Neural cell (in vitro differentiated cells): ENCODE measurements around the gene ADAMTS15. TPM values are rescaled to one million over a fixed set of nuclear protein-coding genes. Genes with fewer than 3 reads are reported as not detected.

Source experiments
- H2AFZ ChIP-seq: fragments of 200-600, 300-800 bp; sonication (generic), shearing (Covaris generic); 2 replicates; pipeline ENCODE4 v1.6.0; 2014; ENCODE audit warnings: low read depth, mild to moderate bottlenecking, antibody characterized with exemption, low read length, moderate library complexity
- H3F3A ChIP-seq: fragments of 200-600 bp; shearing (Covaris generic); 2 replicates; pipeline ENCODE4 v1.6.1; 2016; ENCODE audit warnings: mild to moderate bottlenecking, moderate library complexity, mixed read lengths, antibody characterized with exemption, low read length; ENCODE audit not compliant: insufficient read depth, poor library complexity, severe bottlenecking
- H3K27ac ChIP-seq: fragments of 200-600, 300-800 bp; sonication (generic), shearing (Covaris generic); 2 replicates; pipeline ENCODE4 v1.5.1; 2014; ENCODE audit warnings: mild to moderate bottlenecking, low read length, moderate library complexity
- H3K27me3 ChIP-seq: fragments of 300-800, 200-600 bp; sonication (generic), shearing (Covaris generic); 2 replicates; pipeline ENCODE4 v1.6.0; 2014; ENCODE audit warnings: mild to moderate bottlenecking, low read depth, low read length, moderate library complexity; ENCODE audit not compliant: insufficient read depth
- H3K36me3 ChIP-seq: fragments of 300-800, 200-600 bp; sonication (generic), shearing (Covaris generic); 2 replicates; pipeline ENCODE4 v1.5.1; 2014; ENCODE audit warnings: mild to moderate bottlenecking, antibody characterized with exemption, low read length, moderate library complexity; ENCODE audit not compliant: insufficient read depth
- H3K4me2 ChIP-seq: fragments of 300-800, 200-600 bp; sonication (generic), shearing (Covaris generic); 2 replicates; pipeline ENCODE4 v1.6.0; 2014; ENCODE audit warnings: mild to moderate bottlenecking, low read length
- H3K4me3 ChIP-seq: fragments of 300-800, 200-600 bp; sonication (generic), shearing (Covaris generic); 2 replicates; pipeline ENCODE4 v1.5.1; 2014; ENCODE audit warnings: mild to moderate bottlenecking, low read length, moderate library complexity
- H3K79me2 ChIP-seq: fragments of 200-600 bp; shearing (Covaris generic); replicated peaks from 2 replicates; pipeline ENCODE4 v1.6.0; 2014; ENCODE audit warnings: mild to moderate bottlenecking, low read length, moderate library complexity; ENCODE audit not compliant: insufficient read depth
- H3K9ac ChIP-seq: fragments of 300-800, 200-600 bp; sonication (generic), shearing (Covaris generic); 2 replicates; pipeline ENCODE4 v1.6.1; 2016; ENCODE audit warnings: mild to moderate bottlenecking, low read length, mixed read lengths
- H3K9me2 ChIP-seq: fragments of 200-600 bp; shearing (Covaris generic); 2 replicates; pipeline ENCODE4 v1.6.1; 2016; ENCODE audit warnings: mild to moderate bottlenecking, low read length, mixed read lengths; ENCODE audit not compliant: insufficient read depth
- H3K9me3 ChIP-seq: fragments of 200-600, 300-800 bp; sonication (generic), shearing (Covaris generic); 2 replicates; pipeline ENCODE4 v1.6.1; 2016; ENCODE audit warnings: mild to moderate bottlenecking, mixed run types, low read length, moderate library complexity, mixed read lengths
- H4K20me1 ChIP-seq: fragments of 200-600 bp; shearing (Covaris generic); 2 replicates; pipeline ENCODE4 v1.6.1; 2016; ENCODE audit warnings: mild to moderate bottlenecking, mixed run types; ENCODE audit not compliant: insufficient read depth
- EP300 ChIP-seq: fragments of 450-650 bp; conservative IDR thresholded peaks from 2 replicates; pipeline ENCODE4 v1.6.1; 2014; ENCODE audit warnings: antibody characterized with exemption, mild to moderate bottlenecking, moderate library complexity; ENCODE audit not compliant: poor library complexity, severe bottlenecking
- EZH2 ChIP-seq: fragments of 200-600, 300-800 bp; shearing (Covaris generic), sonication (generic); IDR thresholded peaks from 2 replicates; pipeline ENCODE4 v1.6.1; 2014; ENCODE audit warnings: antibody characterized with exemption, low read length, borderline replicate concordance, mild to moderate bottlenecking; ENCODE audit not compliant: insufficient read depth, poor library complexity, severe bottlenecking
- POLR2AphosphoS5 ChIP-seq: IDR thresholded peaks from 2 replicates; pipeline ENCODE4 v1.6.1; 2012
- RAD21 ChIP-seq: fragments of 450-650 bp; conservative IDR thresholded peaks from 2 replicates; pipeline ENCODE4 v1.6.1; 2014; ENCODE audit warnings: antibody characterized with exemption, mild to moderate bottlenecking, moderate library complexity
- SMC3 ChIP-seq: fragments of 450-650 bp; conservative IDR thresholded peaks from 2 replicates; pipeline ENCODE4 v1.6.1; 2014; ENCODE audit warnings: antibody characterized with exemption, mild to moderate bottlenecking, moderate library complexity; ENCODE audit not compliant: poor library complexity
- TAF1 ChIP-seq: IDR thresholded peaks from 2 replicates; pipeline ENCODE4 v1.6.1; 2012; ENCODE audit warnings: low read depth
- polyA plus RNA-seq: library from polyadenylated mRNA; depleted of rRNA; stranded (reverse); fragments of >200 nt; gene quantifications from 2 replicates; pipeline ENCODE4 v1.2.3, GENCODE V29; 2014
- TF ChIP-seq, protein P1 (sequence below): fragments of 450-650 bp; IDR thresholded peaks from 2 replicates; pipeline ENCODE4 v1.5.1; 2014; ENCODE audit warnings: antibody characterized with exemption, mild to moderate bottlenecking, moderate library complexity; ENCODE audit not compliant: poor library complexity, severe bottlenecking
- TF ChIP-seq, protein P2 (sequence below): IDR thresholded peaks from 2 replicates; pipeline ENCODE4 v1.6.1; 2012; ENCODE audit warnings: borderline replicate concordance

Gene ADAMTS15
- polyA plus RNA-seq, 1 donor from 2014 or later = 1.1 TPM

DNA sequence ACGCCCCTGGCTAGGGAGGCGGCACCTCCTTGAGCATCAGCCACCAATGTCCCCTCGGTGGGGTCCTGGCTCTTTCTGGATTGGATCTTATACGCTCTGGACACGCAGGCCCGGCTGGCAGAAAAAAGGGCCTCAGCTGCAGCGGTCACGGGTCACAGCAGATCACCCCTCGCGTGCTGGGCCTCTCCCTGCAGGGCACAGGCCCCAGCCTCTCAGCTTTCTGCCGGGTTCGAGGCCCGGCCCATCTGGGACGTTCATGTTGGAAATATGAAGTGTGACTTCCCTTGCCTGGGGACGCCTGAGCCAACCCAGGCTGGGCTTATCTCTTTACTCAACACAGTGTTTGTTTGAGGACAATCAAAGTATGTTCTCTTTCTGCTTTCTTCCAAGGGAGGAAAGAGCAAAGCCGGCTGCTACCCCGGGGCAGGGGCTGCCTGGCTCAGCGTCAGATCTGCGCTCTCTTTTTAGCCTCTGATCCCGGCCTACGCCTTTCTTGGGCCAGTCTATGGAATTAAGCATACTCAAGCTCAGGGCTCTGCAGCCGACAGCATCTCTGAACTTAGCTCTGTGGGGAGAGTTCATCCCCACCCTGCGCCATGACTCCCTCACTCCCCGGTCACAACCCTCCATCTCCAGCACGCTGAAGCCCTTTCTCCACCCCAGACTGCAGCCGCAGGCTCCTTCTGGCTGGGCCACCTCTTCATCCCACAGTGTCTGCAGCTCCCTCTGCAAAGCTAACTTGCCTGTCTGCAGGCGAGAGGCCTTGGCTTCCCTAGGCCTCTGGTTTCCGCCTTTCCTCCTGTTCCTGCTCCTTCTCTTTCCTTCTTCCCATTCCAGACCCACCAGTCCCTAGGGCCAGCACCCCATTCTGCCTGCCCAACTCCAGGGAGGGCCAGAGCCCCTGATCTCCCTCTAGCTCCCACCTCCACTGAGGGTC is 38.8 kb downstream of the ADAMTS15 start:
- Histone ChIP-seq H2AFZ (no peak overlapping the region), H4K20me1 (no peaks in the 10 kb centered on the region), H3K4me3 (no peak overlapping the region), H3K9me3 (no peaks in the 10 kb centered on the region), H3K4me2 (no peak overlapping the region), H3F3A (no peaks in the 10 kb centered on the region), H3K79me2 (no peaks in the 10 kb centered on the region), H3K27me3 (no peaks in the 10 kb centered on the region), H3K36me3 (no peaks in the 10 kb centered on the region), H3K27ac (no peak overlapping the region), H3K9me2 (no peaks in the 10 kb centered on the region), H3K9ac (no peak overlapping the region)
- no peak for TF ChIP-seq EP300
- TF ChIP-seq POLR2AphosphoS5 = no peak
- no peak for TF ChIP-seq RAD21
- TF ChIP-seq, protein P1, sequence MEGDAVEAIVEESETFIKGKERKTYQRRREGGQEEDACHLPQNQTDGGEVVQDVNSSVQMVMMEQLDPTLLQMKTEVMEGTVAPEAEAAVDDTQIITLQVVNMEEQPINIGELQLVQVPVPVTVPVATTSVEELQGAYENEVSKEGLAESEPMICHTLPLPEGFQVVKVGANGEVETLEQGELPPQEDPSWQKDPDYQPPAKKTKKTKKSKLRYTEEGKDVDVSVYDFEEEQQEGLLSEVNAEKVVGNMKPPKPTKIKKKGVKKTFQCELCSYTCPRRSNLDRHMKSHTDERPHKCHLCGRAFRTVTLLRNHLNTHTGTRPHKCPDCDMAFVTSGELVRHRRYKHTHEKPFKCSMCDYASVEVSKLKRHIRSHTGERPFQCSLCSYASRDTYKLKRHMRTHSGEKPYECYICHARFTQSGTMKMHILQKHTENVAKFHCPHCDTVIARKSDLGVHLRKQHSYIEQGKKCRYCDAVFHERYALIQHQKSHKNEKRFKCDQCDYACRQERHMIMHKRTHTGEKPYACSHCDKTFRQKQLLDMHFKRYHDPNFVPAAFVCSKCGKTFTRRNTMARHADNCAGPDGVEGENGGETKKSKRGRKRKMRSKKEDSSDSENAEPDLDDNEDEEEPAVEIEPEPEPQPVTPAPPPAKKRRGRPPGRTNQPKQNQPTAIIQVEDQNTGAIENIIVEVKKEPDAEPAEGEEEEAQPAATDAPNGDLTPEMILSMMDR = no peak

DNA sequence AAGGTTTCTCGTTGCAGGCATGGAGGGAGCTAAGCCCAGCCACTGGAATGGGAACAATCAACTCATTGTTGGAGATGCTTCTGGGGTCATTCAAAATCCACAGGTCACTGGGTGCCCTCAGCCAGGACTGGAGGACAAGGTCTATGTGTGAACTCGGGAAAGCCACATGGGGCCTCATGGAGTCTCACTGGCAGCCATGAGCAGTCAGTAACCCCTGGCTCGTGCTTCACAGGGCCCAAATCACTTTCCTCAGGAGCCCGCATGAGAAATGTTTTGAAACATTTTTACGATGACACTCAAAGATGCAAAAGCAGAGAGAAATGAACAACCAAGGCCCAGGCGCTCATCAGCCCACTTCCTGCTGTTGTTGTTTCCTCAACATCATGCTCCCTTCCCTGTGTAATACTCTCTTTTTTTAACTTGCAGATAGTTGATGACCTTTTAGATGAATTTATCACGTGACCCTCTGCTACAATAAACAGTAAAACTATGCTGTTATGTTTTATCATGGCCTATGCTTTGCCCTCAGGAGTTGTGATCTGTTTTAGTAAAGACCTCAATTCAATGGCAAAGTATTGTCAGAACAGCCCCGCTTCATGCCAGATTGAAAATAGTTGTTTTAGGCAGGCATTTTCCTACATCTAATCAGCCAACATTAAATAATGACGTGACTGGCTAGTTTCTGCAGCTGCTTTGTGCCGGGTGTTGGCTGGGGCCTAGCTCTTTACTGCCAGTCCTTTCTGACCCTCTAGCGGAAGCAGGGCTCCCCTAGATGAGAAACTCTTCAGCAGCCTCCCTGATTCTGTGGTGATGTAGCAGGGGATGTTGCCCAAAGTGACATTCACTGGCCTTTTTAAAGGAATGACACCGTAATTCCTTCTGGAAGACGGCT is 39.7 kb downstream of the ADAMTS15 start:
- no peak overlapping the region for H3K4me3 ChIP-seq
- TF ChIP-seq RAD21 (no peak), EZH2 (no peak), SMC3 (no peak), TAF1 (no peak), POLR2AphosphoS5 (no peak), EP300 (no peak)
- TF ChIP-seq, protein P1 = no peak
- TF ChIP-seq, protein P2, sequence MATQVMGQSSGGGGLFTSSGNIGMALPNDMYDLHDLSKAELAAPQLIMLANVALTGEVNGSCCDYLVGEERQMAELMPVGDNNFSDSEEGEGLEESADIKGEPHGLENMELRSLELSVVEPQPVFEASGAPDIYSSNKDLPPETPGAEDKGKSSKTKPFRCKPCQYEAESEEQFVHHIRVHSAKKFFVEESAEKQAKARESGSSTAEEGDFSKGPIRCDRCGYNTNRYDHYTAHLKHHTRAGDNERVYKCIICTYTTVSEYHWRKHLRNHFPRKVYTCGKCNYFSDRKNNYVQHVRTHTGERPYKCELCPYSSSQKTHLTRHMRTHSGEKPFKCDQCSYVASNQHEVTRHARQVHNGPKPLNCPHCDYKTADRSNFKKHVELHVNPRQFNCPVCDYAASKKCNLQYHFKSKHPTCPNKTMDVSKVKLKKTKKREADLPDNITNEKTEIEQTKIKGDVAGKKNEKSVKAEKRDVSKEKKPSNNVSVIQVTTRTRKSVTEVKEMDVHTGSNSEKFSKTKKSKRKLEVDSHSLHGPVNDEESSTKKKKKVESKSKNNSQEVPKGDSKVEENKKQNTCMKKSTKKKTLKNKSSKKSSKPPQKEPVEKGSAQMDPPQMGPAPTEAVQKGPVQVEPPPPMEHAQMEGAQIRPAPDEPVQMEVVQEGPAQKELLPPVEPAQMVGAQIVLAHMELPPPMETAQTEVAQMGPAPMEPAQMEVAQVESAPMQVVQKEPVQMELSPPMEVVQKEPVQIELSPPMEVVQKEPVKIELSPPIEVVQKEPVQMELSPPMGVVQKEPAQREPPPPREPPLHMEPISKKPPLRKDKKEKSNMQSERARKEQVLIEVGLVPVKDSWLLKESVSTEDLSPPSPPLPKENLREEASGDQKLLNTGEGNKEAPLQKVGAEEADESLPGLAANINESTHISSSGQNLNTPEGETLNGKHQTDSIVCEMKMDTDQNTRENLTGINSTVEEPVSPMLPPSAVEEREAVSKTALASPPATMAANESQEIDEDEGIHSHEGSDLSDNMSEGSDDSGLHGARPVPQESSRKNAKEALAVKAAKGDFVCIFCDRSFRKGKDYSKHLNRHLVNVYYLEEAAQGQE = no peak
- H3K36me3 ChIP-seq = no peaks in the 10 kb centered on the region
- no peak overlapping the region for H3K4me2 ChIP-seq
- no peak overlapping the region for H3K9ac ChIP-seq
- H3F3A ChIP-seq = no peaks in the 10 kb centered on the region
- no peaks in the 10 kb centered on the region for H4K20me1 ChIP-seq
- H3K79me2 ChIP-seq = no peaks in the 10 kb centered on the region
- H3K27me3 ChIP-seq = no peaks in the 10 kb centered on the region
- H3K9me2 ChIP-seq = no peaks in the 10 kb centered on the region
- no peaks in the 10 kb centered on the region for H3K9me3 ChIP-seq
- no peak overlapping the region for H3K27ac ChIP-seq
- H2AFZ ChIP-seq = no peak overlapping the region
